ENCODE data around the gene ZMAT1. TPM values are rescaled to one million over a fixed set of nuclear protein-coding genes. Genes with fewer than 3 reads are reported as not detected.
A peak's percentile ranks its signal among the peaks of the same experiment; 100 is the strongest.

The ZMAT1 gene
- total RNA-seq (2021) = 2.1 and 2.5 TPM in 2 replicates
- long read RNA-seq, partial matches to known transcripts = 0 of 3 reads
- long read RNA-seq, other reads (novel, unspliced or antisense) = 3 of 3 reads

- H3K27ac Mint-ChIP-seq = peak within 1 kb of the TSS; percentile 89 to 95 (median 93)
- peaks cover 12 to 15% of the 10 kb centered on the region in 2 experiments for H3K4me1 Mint-ChIP-seq
- H3K23ac ChIP-seq (ENCODE audit: insufficient read length, low read depth, low read length) = no peak within 1 kb of the TSS
- DNase-seq = peak; percentile 92
- H3T11ph ChIP-seq (ENCODE audit: low read length) = no peak within 1 kb of the TSS
- peak within 1 kb of the TSS; percentile 75 for H3K4me2 ChIP-seq (ENCODE audit: insufficient read depth, insufficient read length, low read length)
- no peak within 1 kb of the TSS for H4K5ac ChIP-seq (ENCODE audit: insufficient read length, low read depth, low read length)
- peaks cover 59 to 63% of the 10 kb centered on the region in 2 experiments for H3K9me3 Mint-ChIP-seq
- H3K9me3 ChIP-seq (ENCODE audit: control insufficient read depth, low read depth, low read length) = peaks cover 18% of the 10 kb centered on the region
- no peak within 1 kb of the TSS for H3K4ac ChIP-seq (ENCODE audit: low read depth, low read length)
- H3K79me1 ChIP-seq (ENCODE audit: insufficient read depth, low read depth, low read length, poor library complexity, severe bottlenecking) = no peaks in the 10 kb centered on the region
- no peaks in the 10 kb centered on the region for H3K23me2 ChIP-seq (ENCODE audit: insufficient read length, low read depth, low read length, poor library complexity, severe bottlenecking)
- H2BK12ac ChIP-seq (ENCODE audit: insufficient read length, low read depth, low read length) = no peak within 1 kb of the TSS
- TF ChIP-seq CTCF (conservative IDR thresholded peaks at IDR 0.05) = no peak
- peak within 1 kb of the TSS; percentile 85 for H3K14ac ChIP-seq (ENCODE audit: insufficient read depth, low read length)
- H4K8ac ChIP-seq (replicated peaks; ENCODE audit: insufficient read length, low read depth, low read length) = no peak within 1 kb of the TSS
- H3K4me1 ChIP-seq (ENCODE audit: insufficient read depth, low read length) = no peaks in the 10 kb centered on the region
- H3K4me3 Mint-ChIP-seq = peak within 1 kb of the TSS; percentile 74 to 83
- H4K20me1 ChIP-seq (ENCODE audit: control insufficient read depth, insufficient read depth, insufficient read length) = no peaks in the 10 kb centered on the region
- H2BK15ac ChIP-seq (ENCODE audit: low read depth, low read length) = no peak within 1 kb of the TSS
- peak within 1 kb of the TSS; percentile 67 for H3K18ac ChIP-seq (ENCODE audit: insufficient read length, low read depth, low read length)
- WGBS (ENCODE audit: extremely low coverage, insufficient read length, low lambda C conversion rate) = no CpG with 5 or more reads among the region's 74 CpGs
- H3K27me3 Mint-ChIP-seq (ENCODE audit: low read depth) = peaks cover 21% of the 10 kb centered on the region
- no peak within 1 kb of the TSS for H2AK5ac ChIP-seq (ENCODE audit: insufficient read length, low read length)
- no peak within 1 kb of the TSS for H2AFZ ChIP-seq (ENCODE audit: low read length)
- H3K79me2 ChIP-seq (ENCODE audit: insufficient read depth, low read length) = no peaks in the 10 kb centered on the region
- no peak within 1 kb of the TSS for H2BK20ac ChIP-seq (ENCODE audit: low read depth, low read length, poor library complexity, severe bottlenecking)
- H3K27me3 ChIP-seq (ENCODE audit: insufficient read depth, low read length) = no peaks in the 10 kb centered on the region
- peak within 1 kb of the TSS; percentile 55 for H2BK120ac ChIP-seq (ENCODE audit: low read depth, low read length, poor library complexity, severe bottlenecking)
- H4K91ac ChIP-seq (ENCODE audit: insufficient read length, low read depth, low read length) = no peak within 1 kb of the TSS
- H3K36me3 Mint-ChIP-seq (ENCODE audit: insufficient read depth in 1 of 3, low read depth in 3 of 3) = peaks cover 7 to 14% (median 12%) of the 10 kb centered on the region in 3 experiments; a peak in 6 of 7 replicates
- no peak within 1 kb of the TSS for H3K56ac ChIP-seq (ENCODE audit: insufficient read length, low read depth, low read length)
- H3K9ac ChIP-seq (ENCODE audit: extremely low read depth, insufficient read length, low read length) = no peak within 1 kb of the TSS
- peak within 1 kb of the TSS; percentile 26 for H3K27ac ChIP-seq (ENCODE audit: insufficient read length, low read depth, low read length)
- no peak within 1 kb of the TSS for H2BK5ac ChIP-seq (ENCODE audit: insufficient read length, low read length)
Measured at GRCh38 chrX:101931488-101932248, at the start of gene ZMAT1. Gene ZMAT1, minus strand, starts transcription at chrX:101932027. Its CDS starts 19 bp downstream, at chrX:101932008.
